Posterior vena cava (tissue), 2 donors: ENCODE data around the gene TCP11. TPM values are rescaled to one million over a fixed set of nuclear protein-coding genes. Genes with fewer than 3 reads are reported as not detected.

Experiments
- DNase-seq: peaks from one replicate; pipeline ENCODE4 v3.0.0-alpha.2; 2020; ENCODE audit warnings: low spot score
- intact Hi-C, 2 donors: fragments of 100-400 bp; cut with DNase I; formaldehyde crosslinking; loops; one replicate each; pipeline versions ENCODE4 v1.14.1 to v1.14.2; 2022 to 2023
- total RNA-seq, 2 donors: library from RNA; stranded (reverse); fragmentation: NEBNext Ultra II Directional; extraction: Animal tissue kit (Norgen Biotek cat#: 25700); gene quantifications; one replicate each; pipeline ENCODE4 v1.2.1, GENCODE V29; 2021
- donor health status: DM: yes; HTN: yes; CAD: no.
- donor health status: DM: yes; HTN: yes; CAD: no.

Gene TCP11
- total RNA-seq, 2 donors from 2014 or later, result not detected

DNA sequence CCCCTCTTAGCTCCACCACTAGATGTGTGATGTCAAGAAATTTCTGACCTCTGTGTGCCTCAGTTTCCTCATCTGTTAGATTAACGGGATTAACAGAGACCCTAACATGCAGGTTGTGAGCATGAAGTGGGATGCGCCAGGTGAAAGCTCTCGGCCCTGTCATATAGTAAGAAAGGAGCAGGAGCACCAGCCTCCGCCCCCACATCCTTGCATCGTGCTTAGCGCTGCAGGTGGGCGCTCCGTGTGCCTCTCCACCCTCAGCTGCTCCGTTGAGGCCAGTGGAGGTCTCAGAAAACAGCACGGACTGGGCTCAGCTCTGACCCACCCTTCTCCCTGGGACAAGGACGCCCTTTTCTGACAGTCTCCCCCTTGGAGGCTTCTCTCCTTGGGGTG is 63.4 kb downstream of the TCP11 start:
- intact Hi-C loops, result loop anchor here in 1 of 2 donors (1.0 kb wide), 1 partner anchor 41 kb away; no protein-coding TSS in a partner anchor
- peak; percentile 61 for DNase-seq

DNA sequence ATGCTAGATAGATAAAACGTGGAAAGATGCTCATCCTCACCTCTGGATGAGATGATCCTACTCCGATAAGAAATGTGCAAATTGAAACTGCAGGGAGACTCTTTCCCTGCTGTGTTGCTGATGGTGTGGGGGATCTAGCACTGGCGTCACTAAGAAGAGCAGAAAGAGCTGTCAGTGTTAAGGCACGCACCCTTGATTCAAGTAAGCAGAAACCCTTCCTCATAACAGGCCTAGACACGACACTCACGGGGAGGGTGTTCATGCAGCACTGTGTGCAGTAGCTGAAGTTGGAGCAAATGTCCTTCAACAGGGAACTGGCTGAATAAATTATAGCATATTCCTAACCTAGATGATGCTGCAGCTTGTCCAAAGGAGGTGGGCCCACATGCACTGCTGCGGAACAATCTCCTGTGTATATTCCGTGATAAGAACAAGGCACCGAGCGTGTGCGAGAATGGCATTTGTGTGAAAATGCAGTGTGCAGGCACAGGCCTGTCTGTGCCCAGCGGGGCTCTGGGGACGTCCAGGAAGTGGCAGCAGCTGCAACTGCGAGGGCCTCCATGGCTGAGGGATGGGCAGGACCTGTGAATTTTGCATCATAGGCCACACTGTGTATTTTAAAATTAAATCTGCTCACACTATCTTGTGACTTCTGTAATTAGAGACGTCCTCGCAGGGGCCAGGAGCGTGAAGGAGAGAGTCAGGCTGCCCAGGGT is 64.0 kb downstream of the TCP11 start:
- peak; percentile 42 for DNase-seq
- intact Hi-C loops, result no loop called here

DNA sequence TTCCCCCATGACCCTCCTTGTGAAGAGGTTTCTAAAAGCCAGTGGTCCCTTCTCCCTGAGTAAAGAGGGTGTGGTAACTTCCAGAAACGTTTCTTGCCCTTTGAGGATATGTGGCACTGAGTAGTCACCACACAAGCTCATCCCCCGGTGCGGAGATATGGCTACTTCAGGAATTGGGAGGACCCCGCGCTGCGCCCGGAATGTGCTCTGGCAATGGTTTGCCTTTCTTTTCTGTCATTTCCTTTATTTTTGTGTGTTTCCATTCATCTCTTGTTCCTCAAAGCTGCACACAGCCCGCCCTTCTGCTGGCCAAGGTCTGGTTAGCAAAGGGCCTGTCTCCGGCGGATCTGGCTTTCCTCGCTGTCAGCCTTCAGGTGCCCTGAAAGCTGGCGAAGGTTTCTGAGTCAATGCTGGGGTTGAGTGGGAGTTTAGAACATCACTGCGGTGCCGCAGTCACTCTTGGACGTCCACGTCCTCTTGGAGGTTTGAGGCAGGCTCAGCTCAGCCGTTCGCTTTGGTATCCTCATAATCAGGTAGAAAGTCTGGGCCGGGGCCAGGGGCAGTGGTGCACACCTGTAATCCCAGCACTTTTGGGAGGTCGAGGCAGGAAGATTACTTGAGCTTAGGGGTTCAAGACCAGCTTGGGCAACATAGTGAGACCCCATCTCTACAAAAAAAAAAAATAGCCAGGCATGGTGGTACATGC is 67.2 kb downstream of the TCP11 start:
- intact Hi-C loops, result loop anchor here in 1 of 2 donors (1.0 kb wide), 1 partner anchor 56 kb away; no protein-coding TSS in a partner anchor

GRCh38 chr6:35073211-35073610 is 67.9 kb downstream of the TCP11 start:
- peak; percentile 73 for DNase-seq
- intact Hi-C loops, result loop anchor here in 1 of 2 donors (1.0 kb wide), 1 partner anchor 55 kb away; no protein-coding TSS in a partner anchor

More for the DNA sequence above, 67.2 kb downstream of the TCP11 start:
- DNase-seq, result peak; percentile 41

DNA sequence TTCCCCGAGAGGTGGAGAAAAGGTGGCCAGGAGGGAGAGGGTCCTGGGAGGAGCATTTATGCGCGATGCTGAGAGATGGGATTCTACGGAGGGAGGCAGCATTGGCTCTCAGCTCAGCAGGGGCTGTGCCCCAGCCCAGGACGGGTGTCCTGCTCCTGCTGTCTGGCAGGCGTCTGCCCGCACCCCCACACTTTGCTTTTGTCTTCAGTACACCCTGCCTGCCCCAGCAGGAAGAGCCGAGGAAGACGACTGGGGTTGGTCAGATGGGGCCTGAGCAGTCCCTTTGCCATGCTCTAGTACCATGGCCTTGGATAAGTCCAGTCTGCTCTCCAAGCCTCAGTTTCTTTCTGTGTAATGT is 68.5 kb downstream of the TCP11 start:
- DNase-seq, result no peak
- intact Hi-C loops, result loop anchor here in 1 of 2 donors (1.0 kb wide), 1 partner anchor 54 kb away; no protein-coding TSS in a partner anchor

DNA sequence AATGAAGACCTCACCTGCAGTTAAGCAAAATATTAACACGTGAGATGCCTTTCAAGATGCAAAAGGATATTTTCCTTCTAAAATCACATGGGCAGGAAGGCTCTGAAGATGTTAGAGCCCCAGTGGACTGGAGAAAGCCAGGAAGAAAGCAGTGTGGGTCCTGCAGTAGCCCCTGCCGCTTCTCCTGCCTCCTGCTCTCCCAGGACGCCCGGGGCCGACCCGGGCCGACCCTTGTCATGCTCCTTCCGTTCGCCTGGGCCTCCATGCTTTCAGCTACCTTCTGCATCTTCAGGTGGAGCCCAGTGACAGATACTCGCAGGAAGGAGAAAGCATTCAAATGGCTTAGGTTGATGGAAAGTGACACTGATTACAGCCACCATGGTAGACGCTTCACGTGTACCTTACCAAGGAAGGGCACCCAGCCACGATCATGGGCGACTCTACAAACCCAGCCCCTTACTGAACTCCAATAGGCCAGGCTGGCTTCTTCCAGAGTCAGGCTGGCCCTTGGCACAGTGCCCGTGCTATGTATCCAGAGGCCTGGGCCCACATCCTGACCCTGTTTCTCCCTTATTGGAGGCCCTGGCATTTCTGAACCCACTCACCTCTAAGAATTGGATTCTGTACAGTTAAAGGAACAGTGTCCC is 69.0 kb downstream of the TCP11 start:
- intact Hi-C loops, result no loop called here

DNA sequence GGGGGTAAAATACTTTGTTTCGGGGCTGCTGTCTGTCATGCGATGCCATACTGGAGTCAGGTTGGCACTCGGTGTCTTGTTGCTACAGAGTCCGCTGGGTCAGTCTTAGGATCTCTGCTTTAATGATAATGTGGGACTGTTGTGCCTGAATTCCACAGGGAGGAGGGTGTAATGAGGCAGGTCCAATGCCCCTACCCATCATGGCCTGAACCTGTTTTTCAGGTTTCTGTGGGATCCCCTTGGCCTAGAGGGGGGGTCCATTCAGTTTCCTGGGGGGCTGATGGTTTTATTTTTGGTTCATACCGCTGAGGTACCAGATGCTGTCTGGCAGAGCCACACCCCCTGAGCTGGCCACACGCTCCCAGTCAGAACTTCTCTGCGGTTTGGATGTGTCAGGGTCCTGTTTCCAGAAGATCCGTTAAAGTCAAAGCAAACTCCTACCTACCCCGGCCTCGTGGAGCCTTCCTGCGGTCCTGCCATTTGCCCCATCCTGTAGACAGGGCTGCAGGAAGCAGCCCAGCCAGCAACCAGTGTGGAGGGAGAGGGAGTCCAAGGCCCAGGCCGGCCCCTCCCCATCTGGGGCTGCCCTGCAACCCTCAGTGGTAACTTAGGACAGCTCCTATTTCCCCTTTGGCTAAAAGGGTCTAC is 69.7 kb downstream of the TCP11 start:
- DNase-seq, result no peak
- intact Hi-C loops, result no loop called here

More for the DNA sequence above, 69.0 kb downstream of the TCP11 start:
- DNase-seq, result no peak

DNA sequence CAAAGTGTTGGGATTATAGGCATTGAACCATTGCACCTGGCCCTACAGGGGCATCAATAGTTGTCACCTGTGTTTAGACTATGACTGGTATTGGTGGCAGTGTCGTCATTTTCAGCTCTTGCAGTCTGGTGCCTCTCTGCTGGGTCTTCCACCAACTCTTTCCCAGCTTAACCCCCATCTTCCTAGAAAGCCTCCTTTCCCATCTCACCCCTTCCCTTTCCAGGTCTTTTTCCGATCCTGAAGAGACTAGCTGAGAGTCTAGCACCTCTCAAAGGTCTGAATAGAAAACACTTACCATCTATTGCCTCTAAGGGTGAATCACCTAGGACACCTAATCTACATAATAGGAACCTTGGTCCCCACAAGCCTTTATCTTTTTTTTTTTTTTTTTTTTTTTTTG is 71.0 kb downstream of the TCP11 start:
- DNase-seq, result no peak
- intact Hi-C loops, result no loop called here

GRCh38 chr6:35069262-35069661 is 71.9 kb downstream of the TCP11 start:
- DNase-seq, result no peak
- intact Hi-C loops, result no loop called here

DNA sequence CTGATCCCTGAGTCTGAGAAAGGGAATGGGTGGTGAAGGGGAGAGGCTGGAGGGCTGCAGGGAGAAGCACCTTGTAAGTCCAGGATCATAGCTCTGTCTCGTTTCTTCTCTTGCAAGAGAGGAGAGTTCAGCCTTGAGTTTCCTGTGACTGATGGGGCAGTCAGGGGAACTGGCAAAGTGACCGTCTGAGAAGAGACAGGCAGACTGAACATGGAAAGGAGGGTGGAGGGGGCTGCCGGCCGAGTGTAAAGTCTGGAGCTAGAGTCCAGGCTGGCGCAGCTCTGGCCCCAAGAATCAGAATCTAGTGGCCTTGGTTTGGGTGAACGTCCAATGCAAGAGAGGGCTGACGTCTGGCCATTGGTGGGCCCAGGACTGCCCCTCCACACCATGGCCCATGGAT is 72.5 kb downstream of the TCP11 start:
- intact Hi-C loops, result no loop called here

GRCh38 chr6:35068206-35068605 is 72.9 kb downstream of the TCP11 start:
- no peak for DNase-seq
- intact Hi-C loops, result no loop called here

More for the DNA sequence above, 72.5 kb downstream of the TCP11 start:
- DNase-seq, result no peak

Other genes starting within 250 kb of the TCP11 start
- gene SCUBE3, start 72.6 kb upstream of the TCP11 start, total RNA-seq, result 10 to 100 TPM; 15.2 to 50.1 TPM
- gene ZNF76, start 118.4 kb upstream of the TCP11 start, total RNA-seq, result 10 to 100 TPM; 23.1 to 29.6 TPM
- 1 to 10 TPM; 5.5 to 6.0 TPM for gene DEF6, start 156.5 kb upstream of the TCP11 start, total RNA-seq
- gene PPARD, start 201.2 kb upstream of the TCP11 start, total RNA-seq, result 10 to 100 TPM; 16.3 to 19.8 TPM